SHP77 (cell line): ENCODE data around the gene PYCR2.

Experiments
- DNase-seq, 2 experiments: peaks; one replicate each; lab custom pipeline; 2025; lab: John Stamatoyannopoulos, UW

Gene PYCR2

DNA sequence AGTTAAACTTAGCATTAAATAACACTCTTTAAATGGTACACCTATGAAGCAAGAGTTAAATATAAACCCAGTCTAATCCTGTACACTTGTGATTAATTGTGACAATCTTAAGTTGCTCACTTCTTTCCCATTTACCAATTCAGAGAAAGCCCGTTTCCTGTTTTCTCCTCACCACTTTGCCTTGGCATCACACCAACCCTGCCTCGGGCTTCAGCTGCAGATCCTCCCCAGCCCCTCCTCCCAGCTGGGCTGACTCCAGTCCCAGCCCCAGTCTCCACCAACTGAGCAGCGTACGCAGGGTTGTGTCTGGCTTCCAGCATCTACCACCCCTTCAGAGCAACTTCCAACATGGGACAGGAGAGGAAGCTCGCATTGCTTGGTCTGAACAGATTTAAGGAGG is 4.1 kb downstream of the PYCR2 start:
- DNase-seq = peak in 1 of 2 experiments; percentile 28

DNA sequence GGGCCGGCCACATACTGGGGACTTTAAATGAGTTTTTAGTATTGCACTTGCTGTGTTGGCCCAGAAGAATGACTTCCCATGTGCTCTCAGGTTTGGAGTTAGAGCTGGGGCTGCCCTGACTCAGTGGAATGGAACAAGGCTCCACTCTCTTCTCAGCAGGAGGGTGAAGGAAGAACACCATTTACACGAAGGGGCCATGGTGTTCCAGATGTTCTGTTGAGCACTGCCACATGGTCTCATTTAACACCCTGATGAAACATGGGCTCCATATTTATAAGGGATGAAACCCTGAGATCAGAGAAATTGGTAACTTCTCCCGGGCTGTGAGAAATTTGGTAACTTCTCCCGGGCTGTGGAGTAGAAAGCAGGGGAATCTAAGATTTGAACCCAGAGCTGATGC is 5.8 kb downstream of the PYCR2 start:
- DNase-seq = no peak

DNA sequence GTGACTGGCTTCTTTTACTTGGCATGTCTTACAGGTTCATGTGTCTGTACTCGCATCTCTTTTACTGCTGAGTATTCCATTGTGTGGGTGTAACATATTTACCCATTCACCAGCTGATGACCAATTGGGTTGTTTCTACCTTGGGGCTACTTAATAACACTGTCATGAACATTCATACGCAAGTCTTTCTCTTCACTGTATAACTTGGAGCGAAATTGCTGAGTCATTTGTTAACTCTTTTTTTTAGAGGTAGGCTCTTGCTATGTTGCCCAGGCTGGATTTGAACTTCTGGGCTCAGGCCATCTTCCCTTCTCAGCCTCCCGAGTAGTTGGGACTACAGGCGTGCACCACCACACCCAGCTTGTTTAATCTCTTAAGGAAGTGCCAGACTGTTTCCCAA is 6.5 kb downstream of the PYCR2 start:
- no peak for DNase-seq

DNA sequence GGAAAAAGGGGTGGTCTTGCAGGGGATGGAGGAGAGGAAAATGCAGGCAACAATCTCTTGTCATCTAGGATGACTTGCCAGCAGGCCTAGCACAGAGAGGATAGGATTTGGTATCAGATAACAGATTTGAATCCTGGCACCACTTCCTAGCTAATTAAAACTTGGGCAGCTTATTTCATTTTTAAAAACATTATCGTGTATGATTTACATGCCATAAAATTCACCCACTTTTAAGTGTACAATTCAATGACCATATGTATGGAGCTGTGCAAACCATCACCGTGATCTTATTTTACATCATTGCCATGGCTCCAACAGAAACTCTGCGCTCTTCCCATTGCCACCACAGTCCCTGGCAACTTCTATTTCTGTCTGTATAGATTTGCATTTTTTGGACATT is 6.9 kb downstream of the PYCR2 start:
- no peak for DNase-seq

DNA sequence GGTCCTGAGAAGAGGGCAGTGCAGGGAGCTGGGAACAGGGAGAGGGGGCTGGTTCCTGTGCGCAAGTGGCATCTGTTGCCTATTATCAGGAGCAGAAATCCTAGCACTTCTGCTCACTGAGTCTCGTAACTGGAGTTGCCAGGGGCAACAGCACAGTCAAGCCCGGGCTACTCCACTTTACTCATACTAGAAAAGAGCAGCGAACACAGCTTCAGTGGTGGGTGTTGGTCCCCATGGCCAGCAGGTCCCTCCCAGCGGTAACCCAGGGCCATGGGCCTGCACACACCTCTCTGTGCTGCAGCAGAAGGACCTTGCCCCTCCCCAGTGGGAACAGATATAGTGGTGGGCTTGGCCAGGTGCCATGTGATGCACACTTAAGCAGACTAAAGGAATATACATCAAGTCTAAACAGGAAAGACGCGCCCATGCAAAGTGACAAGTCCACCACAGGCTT is 8.5 kb downstream of the PYCR2 start:
- DNase-seq = no peak

DNA sequence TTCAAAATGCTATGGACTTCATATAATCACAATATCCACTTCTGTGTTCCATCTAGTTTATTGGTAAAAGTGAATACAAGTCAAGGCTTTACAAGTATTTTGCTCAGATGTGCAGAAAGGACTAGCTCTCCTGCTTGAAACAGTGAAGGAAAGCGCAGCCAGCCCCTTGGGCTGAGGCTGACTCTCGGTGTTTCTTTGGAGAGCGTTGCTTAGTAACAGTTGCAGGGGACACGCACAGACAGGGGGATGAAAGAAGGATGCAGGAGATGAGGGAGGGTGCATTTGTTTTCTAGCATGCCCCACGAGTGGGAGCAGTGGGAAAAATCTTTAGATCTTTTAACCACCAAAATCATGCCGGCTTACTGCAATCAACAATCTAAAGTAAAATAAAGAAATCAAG is 9.1 kb downstream of the PYCR2 start:
- DNase-seq = no peak

DNA sequence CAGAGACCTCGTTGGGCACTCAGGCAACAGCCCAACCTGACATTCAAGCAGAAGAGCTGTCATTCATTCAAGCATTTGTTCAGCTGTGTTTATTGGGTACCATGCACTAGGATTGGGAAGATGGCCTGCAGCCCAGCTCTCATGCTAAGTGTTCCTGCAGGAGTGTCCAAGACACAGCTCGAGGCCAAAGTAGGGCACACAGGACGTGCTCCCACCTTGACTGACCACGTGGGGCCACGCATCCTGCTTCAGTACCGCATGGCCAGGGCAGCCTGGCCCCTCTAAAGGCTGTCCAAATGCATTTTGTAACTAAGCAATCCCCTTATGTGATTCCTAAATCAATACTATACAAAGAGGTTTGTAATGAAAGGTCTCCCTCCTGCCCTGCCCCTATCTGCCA is 9.7 kb downstream of the PYCR2 start:
- no peak for DNase-seq

DNA sequence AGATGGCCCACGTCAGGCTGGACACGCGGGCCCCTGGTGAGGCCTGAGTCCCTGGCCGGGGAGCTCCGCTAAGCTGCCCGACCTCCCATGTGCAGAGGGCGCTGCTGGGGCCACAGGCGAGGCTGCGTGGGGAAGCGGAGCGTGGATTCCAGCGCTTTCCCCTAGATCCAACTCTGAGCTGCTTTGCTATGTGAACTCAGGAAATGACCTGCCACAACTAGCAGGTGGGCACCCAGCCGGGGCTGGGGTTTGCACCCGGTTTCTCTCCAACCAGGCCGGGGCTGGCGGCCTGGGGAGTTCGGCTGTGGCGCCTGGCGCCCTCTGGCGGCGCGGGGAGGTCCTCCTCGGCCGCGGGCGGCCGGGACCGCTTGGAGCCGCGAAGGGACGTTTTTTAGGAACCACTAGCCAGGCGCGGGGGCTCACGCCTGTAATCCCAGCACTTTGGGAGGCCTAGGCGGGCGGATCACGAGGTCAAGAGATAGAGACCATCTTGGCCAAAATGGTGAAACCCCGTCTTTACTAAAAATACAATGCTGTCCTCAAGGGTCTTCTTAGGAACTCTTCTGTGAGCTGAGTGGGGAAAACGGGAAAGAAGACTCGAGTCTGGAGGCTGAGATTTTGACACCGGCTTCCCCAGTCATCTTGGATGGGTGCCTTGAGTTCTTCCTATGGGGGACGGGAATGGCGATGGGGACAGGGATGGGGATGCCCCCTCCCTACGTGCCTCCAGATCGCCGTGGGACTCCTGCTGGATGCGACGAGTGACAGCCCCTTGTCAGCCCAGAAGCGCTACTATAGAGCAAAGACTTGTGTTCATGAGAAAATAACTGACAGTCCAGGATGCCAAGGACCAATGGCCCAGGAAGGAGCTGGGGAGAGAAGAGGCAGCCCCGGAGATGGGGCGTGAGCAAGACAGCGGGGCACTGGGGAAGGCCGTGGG is 12.6 kb downstream of the PYCR2 start:
- DNase-seq = peak in 1 of 2 experiments; percentile 21

DNA sequence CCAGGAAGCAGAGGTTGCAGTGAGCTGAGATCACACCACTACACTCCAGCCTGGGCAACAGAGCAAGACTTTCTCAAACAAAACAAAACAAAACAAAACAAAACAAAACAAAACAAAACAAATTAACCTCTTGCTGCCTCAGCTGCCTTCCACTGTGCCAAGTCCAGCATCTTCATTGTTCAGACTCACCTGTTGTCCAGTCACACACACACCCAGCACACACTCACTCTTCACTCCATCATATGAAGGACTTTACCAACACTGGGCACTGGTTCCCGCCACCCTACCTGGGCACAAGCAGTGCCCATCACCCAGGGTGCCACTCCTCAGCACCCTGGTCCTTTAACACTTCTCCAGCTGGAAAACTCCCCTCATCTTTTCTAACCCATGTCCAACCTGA is 14.6 kb downstream of the PYCR2 start:
- DNase-seq = no peak

DNA sequence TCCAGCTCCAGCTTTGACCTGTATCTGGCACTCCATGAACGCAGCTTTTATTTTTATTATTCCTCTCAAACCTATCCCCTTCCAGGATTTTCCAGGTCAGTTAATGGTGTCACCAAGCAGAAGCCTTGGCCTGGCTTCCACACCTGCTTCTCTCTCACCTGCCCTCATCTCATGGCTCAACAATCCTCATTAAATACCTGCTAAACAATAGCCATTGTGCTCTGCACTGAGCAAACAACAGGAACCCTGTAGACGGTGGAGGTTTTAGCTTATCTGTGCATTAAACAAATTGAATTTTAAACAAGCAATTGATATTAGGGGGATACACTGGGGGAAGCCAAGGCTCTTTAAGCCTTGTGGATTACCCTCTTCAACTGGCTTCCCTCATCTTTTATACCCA is 15.3 kb downstream of the PYCR2 start:
- no peak for DNase-seq

DNA sequence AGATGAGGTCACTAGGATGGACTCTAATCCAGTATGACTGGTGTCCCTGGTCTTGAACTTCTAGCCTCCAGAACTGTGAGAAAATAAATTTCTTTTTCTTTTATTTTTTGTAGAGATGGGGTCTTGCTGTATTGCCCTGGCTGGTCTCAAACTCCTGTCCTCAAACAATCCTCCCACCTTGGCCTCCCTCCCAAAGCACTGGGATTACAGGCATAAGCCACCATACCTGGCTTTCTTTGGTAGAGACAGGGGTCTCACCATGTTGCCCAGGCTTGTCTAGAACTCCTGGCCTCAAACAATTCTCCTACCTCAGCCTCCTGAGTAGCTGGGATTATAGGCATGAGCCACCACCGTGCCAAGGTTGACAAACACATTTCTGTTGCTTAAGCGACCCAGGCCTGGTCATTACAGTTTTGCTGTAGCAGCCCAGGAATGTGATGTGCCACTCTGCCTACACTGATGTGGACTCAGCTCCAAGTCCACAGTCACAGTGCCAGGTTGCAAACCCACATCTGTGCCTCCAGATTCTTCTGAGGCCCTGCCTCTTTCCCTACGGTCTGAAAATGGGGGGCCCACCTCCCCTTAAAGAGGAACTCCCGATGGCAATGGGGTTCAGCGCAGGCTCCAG is 15.9 kb downstream of the PYCR2 start:
- no peak for DNase-seq

DNA sequence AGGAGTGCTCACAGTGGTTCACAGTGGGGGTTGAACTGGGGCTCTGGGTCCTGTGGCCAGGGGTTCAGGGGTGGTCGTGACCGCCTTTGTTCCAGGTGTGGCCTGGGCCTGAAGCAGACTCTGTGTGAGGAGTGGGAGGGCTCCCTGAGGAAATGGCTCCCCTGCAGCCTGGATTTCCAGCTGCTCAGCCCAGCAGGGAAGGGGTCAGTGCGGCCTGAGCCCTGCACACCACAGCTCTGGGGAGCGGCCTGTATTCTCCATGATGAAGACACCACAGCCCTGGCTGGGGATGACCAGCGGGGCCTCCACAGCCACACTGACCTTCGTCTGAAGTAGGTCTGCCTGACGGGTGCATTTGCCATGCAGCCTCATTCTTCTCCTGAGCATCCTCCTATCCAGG is 16.7 kb downstream of the PYCR2 start:
- no peak for DNase-seq

DNA sequence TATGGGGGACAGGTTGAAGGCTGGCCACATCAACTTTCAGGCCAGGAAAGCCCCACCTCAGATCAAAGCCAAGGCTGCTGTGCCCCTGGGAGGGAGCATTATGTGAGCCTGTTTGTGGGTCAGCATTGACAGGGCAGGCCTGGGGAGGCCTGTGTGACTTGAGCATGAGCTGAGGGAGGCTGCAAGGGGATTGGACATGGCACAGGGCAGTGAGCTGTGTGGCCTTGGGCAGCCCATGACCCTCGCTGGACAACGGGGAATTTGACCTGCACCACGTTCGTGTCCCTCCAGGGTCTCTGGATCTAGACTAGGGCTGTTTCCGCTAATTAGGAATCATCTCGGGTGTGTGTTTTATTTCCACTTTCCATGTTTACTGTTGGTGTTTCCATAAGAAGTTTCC is 17.6 kb downstream of the PYCR2 start:
- DNase-seq = no peak

DNA sequence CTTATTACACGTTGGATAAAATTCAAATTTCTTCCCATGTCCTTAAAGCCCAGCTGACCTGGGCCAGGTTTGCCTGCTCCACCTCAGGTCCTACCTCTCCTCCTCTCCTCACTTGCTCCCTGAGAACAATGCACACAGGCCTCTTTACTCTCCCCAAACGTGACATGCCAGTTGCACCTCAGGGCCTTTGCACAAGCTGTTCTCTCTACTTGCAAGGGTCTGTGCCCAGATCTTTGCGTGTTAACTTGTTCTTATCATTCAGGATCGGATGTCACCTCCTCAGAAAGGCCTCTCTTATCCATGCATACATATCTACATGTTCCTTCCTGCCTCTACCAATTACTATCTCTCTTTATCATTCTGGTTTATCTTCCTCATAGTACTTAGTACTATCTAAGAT is 20.4 kb downstream of the PYCR2 start:
- no peak for DNase-seq

DNA sequence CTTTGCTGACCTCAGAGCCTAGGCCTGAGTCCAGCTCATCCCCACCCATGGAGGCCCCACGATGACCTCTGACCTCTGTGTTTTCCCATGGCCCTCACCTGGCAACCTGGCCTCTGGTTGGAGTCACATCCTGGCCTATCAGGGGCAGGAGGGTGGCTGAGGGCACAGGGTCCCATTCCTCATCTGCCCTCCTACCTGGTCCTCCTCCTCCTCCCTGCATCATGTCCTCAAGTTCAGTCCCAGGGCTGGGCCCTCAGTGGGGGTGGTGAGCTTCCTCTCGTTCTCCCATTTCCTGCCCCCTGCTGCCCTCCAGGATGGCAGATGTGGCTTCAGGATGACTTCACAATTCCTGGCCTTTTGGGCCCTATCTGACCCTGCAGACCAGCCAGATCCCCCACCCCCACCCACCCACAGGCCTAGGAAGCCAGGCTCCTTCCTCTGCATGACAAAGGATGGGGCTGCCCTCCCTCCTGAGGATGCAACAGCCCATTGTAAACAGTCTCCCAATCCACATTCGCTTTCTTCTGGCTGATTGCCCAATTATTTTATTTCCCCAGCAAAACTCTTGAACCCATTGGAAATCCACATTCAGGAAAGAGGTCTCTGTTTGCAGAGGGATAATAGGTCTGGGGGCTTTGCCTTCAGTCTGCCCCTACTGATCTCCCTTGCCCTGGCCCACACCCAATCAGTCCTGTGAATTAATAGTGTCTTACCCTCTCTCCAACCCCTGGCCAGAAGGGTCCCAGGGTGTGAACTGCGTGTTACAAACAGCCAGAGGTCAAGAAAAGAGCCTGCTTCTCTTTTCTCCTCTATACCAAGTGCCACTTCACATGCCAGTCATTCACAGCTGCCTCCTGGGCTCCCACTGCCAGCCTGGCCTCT is 24.8 kb downstream of the PYCR2 start:
- DNase-seq = no peak

DNA sequence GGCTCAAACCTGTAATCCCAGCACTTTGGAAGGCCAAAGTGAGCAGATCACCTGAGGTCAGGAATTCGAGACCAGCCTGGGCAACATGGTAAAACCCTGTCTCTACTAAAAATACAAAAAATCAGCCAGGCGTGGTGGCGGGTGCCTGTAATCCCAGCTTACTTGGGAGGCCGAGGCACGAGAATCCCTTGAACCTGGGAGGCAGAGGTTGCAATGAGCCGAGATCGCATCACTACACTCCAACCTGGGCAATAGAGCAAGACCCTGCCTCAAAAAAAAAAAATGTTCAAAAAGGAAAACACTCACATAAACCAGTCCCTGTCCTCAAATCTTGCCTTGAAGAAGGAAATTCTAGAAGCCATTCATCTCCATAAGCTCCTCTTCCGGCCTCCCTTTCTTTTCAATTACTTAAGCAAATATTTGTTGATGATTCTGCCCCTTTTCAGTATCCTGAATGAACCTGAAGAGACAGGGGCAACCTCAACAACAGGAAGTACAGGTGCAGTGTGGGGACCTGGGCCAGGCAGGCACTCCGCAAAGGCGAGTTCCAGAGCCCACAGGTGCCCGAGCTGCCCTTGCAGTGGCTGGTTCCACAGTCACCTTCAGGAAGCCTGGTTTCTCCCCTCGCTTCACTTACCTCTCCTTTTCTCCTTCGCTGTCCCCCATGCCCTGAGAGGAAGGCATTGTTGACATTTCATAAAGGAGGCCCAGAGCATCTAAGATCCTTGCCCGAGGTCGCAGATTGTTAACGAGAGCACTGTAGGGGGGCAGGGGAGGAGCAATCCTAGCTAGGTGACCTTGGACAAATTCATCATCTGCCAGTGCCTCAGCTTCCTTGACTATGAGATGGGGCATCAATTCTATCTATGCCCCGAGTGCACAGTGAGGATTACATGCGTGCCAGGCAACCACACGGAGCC is 26.2 kb downstream of the PYCR2 start:
- DNase-seq = no peak

DNA sequence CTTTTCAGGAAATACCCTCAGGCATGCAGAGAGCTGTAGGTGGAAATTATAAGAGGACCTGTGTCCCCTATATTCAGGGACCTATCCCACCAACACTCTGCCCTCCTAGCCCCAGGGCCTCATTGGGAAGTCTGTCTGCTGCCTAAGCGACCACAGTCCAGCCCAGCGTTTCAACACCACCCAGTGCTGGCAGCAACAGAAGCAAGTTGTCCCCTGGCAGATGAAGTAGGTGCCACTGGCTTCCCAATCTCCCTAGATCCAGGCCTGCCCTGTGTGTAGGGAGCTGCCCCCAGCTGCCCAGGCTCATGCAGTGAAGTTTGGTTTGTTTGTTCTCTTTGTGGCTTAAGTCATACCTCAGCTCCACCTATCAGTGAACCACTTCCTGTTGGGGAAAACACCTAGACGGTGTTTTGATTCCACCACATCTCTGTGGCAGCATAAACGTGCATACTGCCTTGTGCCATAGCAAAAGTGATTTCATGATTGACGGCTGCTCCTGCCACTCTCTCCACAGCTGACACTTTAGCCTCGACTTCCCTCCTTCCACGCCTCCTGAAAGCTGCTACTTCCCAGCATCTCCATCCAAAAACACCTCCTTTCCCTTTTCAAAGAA is 27.0 kb downstream of the PYCR2 start:
- peak in 1 of 2 experiments; percentile 17 for DNase-seq

DNA sequence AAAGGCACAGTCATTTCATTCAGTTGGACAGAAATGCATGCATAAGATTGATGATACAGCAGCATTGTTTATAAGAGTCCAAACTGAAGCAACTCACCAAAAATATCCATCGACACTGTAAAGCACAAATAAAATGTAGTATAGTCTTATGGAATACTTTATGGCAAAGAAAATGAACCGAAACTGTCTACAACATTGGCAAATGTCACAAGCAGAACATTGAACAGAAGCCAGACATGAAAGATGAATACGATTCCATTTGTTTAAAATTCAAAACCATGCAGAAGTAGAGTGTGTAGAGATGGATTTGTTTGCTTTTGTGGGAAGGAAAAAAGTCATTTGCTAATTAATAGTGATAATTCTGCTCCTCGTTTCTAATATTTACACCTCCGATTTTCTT is 27.6 kb downstream of the PYCR2 start:
- DNase-seq = no peak

DNA sequence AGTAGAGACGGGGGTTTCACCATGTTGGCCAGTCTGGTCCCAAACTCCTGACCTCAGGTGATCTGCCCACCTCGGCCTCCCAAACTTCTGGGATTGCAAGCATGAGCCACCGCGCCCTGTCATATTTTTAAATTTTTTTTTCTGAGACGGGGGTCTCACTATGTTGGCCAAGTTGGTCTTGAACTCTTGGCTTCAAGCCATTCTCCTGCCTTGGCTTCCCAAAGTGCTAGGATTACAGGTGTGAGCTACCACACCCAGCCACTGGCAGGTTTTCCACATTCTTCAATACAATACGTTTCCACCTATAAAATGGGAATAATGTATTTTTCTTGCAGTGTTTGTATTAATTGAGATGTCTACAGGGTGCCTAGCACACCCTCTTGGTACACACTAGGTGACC is 31.7 kb downstream of the PYCR2 start:
- no peak for DNase-seq

DNA sequence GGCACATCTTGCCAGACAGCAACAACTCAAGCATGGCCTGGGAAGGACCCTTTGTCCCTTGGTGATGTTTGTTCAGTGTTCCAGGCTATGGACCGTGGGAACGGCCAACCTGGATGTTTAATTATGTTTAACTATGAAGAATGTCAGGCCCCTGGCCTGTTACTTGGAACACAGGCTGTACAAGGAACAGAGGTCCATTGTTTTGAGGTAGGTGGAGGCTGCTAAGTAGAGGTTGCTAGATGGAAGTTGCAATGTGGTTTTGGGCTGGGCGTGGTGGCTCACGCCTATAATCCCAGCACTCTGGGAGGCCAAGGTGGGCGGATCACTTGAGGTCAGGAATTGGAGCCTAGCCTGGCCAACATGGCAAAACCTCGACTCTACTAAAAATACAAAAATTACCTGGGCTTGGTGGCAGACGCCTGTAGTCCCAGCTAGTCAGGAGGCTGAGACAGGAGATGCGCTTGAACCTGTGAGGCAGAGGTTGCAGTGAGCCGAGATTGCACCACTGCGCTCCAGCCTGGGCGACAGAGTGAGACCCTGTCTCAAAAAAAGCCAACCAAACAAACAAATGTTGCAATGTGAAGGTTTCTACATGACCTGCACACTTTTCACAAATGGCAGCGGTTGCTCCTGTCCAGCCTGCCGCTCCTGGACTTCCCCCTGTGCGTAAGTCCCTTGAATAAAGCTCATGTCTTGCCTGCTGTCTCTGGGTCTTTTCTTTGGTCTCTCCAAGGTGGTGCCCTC is 32.6 kb downstream of the PYCR2 start:
- DNase-seq = no peak
